SK-N-SH treated with all-trans-retinoic acid at 6 μM for 48 hours (cell line): Measurements from ENCODE around the gene PRRC1.

Source experiments
- ATAC-seq: fragments of 200-7000 bp; cut with Tn5 transposase; 3 replicates; pipeline ENCODE4 v1.9.1; 2020; ENCODE audit warnings: mild to moderate bottlenecking, moderate library complexity
- ARNTL ChIP-seq: fragments of 450-650 bp; formaldehyde crosslinking; IDR thresholded peaks from 2 replicates; pipeline ENCODE4 v1.5.0; 2020; ENCODE audit warnings: low read depth, mild to moderate bottlenecking, moderate library complexity, borderline replicate concordance
- BACH2 ChIP-seq: fragments of 250-450 bp; sonication (Bioruptor Pico); IDR thresholded peaks from 2 replicates; pipeline ENCODE4 v1.9.0; 2021; ENCODE audit warnings: mild to moderate bottlenecking, borderline replicate concordance
- CREB5 ChIP-seq: fragments of 250-450 bp; sonication (Bioruptor Pico); IDR thresholded peaks from 2 replicates; pipeline ENCODE4 v1.5.1; 2020; ENCODE audit warnings: low read depth, mild to moderate bottlenecking, moderate library complexity
- CSDC2 ChIP-seq: fragments of 250-450 bp; sonication (Bioruptor Pico); IDR thresholded peaks from 2 replicates; pipeline ENCODE4 v1.5.0; 2020; ENCODE audit warnings: mild to moderate bottlenecking, moderate library complexity
- ESRRG ChIP-seq: fragments of 250-450 bp; sonication (Bioruptor Pico); IDR thresholded peaks from 2 replicates; pipeline ENCODE4 v1.6.1; 2021; ENCODE audit warnings: mild to moderate bottlenecking
- GLIS3 ChIP-seq: fragments of 250-450 bp; sonication (Bioruptor Pico); IDR thresholded peaks from 2 replicates; pipeline ENCODE4 v1.5.0; 2020; ENCODE audit warnings: mild to moderate bottlenecking, moderate library complexity
- ISL1 ChIP-seq: fragments of 250-450 bp; sonication (Bioruptor Pico); IDR thresholded peaks from 2 replicates; pipeline ENCODE4 v2.1.2; 2022; ENCODE audit warnings: mild to moderate bottlenecking, moderate library complexity
- OSR1 ChIP-seq: fragments of 250-450 bp; sonication (Bioruptor Pico); IDR thresholded peaks from 2 replicates; pipeline ENCODE4 v1.8.0; 2022; ENCODE audit warnings: moderate library complexity, mild to moderate bottlenecking, inconsistent platforms
- PATZ1 ChIP-seq: fragments of 250-450 bp; sonication (Bioruptor Pico); IDR thresholded peaks from 2 replicates; pipeline ENCODE4 v1.8.0; 2020; ENCODE audit warnings: mild to moderate bottlenecking, moderate library complexity, borderline replicate concordance
- POU6F1 ChIP-seq: fragments of 250-450 bp; sonication (Bioruptor Pico); IDR thresholded peaks from 2 replicates; pipeline ENCODE4 v1.8.0; 2021; ENCODE audit warnings: low read depth, mild to moderate bottlenecking, moderate library complexity, borderline replicate concordance
- PPARA ChIP-seq: fragments of 250-450 bp; sonication (Bioruptor Pico); IDR thresholded peaks from 2 replicates; pipeline ENCODE4 v1.5.0; 2020; ENCODE audit warnings: mild to moderate bottlenecking, borderline replicate concordance
- RARB ChIP-seq: fragments of 250-450 bp; sonication (Bioruptor Pico); IDR thresholded peaks from 2 replicates; pipeline ENCODE4 v1.8.0; 2021; ENCODE audit warnings: mild to moderate bottlenecking, moderate library complexity
- SNAI2 ChIP-seq: fragments of 250-450 bp; sonication (Bioruptor Pico); IDR thresholded peaks from 2 replicates; pipeline ENCODE4 v1.5.0; 2020; ENCODE audit warnings: mild to moderate bottlenecking, moderate library complexity
- TCF4 ChIP-seq: fragments of 250-450 bp; sonication (Bioruptor Pico); IDR thresholded peaks from 2 replicates; pipeline ENCODE4 v1.8.0; 2021; ENCODE audit warnings: mild to moderate bottlenecking, moderate library complexity, borderline replicate concordance
- TOX ChIP-seq: fragments of 250-450 bp; sonication (Bioruptor Pico); IDR thresholded peaks from 2 replicates; pipeline ENCODE4 v1.8.0; 2021; ENCODE audit warnings: mild to moderate bottlenecking, moderate library complexity, borderline replicate concordance
- ZC3H10 ChIP-seq: fragments of 250-450 bp; sonication (Bioruptor Pico); IDR thresholded peaks from 2 replicates; pipeline ENCODE4 v1.5.1; 2021; ENCODE audit warnings: mild to moderate bottlenecking, moderate library complexity
- ZFP3 ChIP-seq: fragments of 250-450 bp; sonication (Bioruptor Pico); IDR thresholded peaks from 2 replicates; pipeline ENCODE4 v1.5.0; 2020; ENCODE audit warnings: mild to moderate bottlenecking, moderate library complexity
- ZFP30 ChIP-seq: fragments of 450-650 bp; formaldehyde crosslinking; IDR thresholded peaks from 2 replicates; pipeline ENCODE4 v1.5.0; 2022; ENCODE audit warnings: mild to moderate bottlenecking, moderate library complexity
- ZNF565 ChIP-seq: fragments of 450-650 bp; formaldehyde crosslinking; conservative IDR thresholded peaks from 2 replicates; pipeline ENCODE4 v1.5.0; 2020; ENCODE audit warnings: low read depth, mild to moderate bottlenecking, moderate library complexity
- ZNF70 ChIP-seq: fragments of 450-650 bp; formaldehyde crosslinking; IDR thresholded peaks from 2 replicates; pipeline ENCODE4 v1.5.0; 2020; ENCODE audit warnings: mild to moderate bottlenecking, moderate library complexity
- ZNF8 ChIP-seq: fragments of 450-650 bp; formaldehyde crosslinking; IDR thresholded peaks from 2 replicates; pipeline ENCODE4 v1.5.0; 2020; ENCODE audit warnings: mild to moderate bottlenecking, moderate library complexity
- TF ChIP-seq, protein P1 (sequence below): fragments of 250-450 bp; sonication (Bioruptor Pico); IDR thresholded peaks from 2 replicates; pipeline ENCODE4 v1.5.1; 2021; ENCODE audit warnings: mild to moderate bottlenecking, moderate library complexity

Gene PRRC1

GRCh38 chr5:127505905-127506304 is 11.5 kb upstream of the PRRC1 start:
- no peak for ATAC-seq
- no peak for TF ChIP-seq ZFP30
- no peak for TF ChIP-seq ESRRG (CRISPR knock-in tag)
- no peak for TF ChIP-seq ZC3H10
- no peak for TF ChIP-seq ISL1
- no peak for TF ChIP-seq TOX

DNA sequence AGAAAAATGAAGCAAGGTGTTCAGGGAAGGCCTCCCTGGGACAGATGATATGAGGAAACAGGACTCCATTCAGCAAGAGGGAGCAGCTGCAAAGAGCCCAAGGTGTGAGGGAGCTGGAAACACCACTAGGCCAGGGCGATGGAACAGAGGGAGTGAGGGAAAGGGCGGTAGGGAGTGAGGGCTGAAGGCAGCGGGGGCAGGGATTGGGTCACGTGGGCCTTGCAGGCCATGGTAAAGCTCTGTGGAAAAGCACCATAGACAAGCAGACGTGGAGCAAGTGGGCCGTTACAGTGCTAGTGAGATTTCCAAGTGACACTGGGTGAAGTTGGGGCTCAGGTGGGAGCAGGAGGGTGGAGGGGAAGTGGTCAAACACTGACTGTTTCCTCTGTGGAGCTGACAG is 10.8 kb upstream of the PRRC1 start:
- TF ChIP-seq ESRRG (CRISPR knock-in tag), result no peak
- no peak for TF ChIP-seq CREB5 (CRISPR knock-in tag)
- TF ChIP-seq ARNTL, result no peak
- no peak for TF ChIP-seq PATZ1
- no peak for TF ChIP-seq GLIS3
- no peak for TF ChIP-seq ZNF8
- TF ChIP-seq ZNF70 (CRISPR knock-in tag), result no peak
- TF ChIP-seq ZFP3, result no peak
- no peak for TF ChIP-seq CSDC2 (CRISPR knock-in tag)
- TF ChIP-seq, protein P1, sequence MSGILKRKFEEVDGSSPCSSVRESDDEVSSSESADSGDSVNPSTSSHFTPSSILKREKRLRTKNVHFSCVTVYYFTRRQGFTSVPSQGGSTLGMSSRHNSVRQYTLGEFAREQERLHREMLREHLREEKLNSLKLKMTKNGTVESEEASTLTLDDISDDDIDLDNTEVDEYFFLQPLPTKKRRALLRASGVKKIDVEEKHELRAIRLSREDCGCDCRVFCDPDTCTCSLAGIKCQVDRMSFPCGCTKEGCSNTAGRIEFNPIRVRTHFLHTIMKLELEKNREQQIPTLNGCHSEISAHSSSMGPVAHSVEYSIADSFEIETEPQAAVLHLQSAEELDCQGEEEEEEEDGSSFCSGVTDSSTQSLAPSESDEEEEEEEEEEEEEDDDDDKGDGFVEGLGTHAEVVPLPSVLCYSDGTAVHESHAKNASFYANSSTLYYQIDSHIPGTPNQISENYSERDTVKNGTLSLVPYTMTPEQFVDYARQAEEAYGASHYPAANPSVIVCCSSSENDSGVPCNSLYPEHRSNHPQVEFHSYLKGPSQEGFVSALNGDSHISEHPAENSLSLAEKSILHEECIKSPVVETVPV (CRISPR knock-in tag), result no peak
- no peak for TF ChIP-seq ZFP30
- no peak for TF ChIP-seq ZC3H10
- TF ChIP-seq ZNF565 (CRISPR knock-in tag), result no peak
- ATAC-seq, result no peak

GRCh38 chr5:127508644-127509373 is 8.6 kb upstream of the PRRC1 start:
- TF ChIP-seq GLIS3 (no peak), BACH2 (CRISPR knock-in tag) (no peak), RARB (CRISPR knock-in tag) (no peak), ZNF70 (CRISPR knock-in tag) (no peak), ESRRG (CRISPR knock-in tag) (no peak), OSR1 (CRISPR knock-in tag) (no peak), POU6F1 (CRISPR knock-in tag) (no peak)
- TF ChIP-seq, protein P1 (CRISPR knock-in tag), result no peak

GRCh38 chr5:127513408-127513970 is 4.0 kb upstream of the PRRC1 start:
- ATAC-seq, result no peak
- TF ChIP-seq PATZ1 (no peak), CREB5 (CRISPR knock-in tag) (no peak), ZFP30 (no peak), PPARA (CRISPR knock-in tag) (no peak), CSDC2 (CRISPR knock-in tag) (no peak), SNAI2 (CRISPR knock-in tag) (no peak), TCF4 (CRISPR knock-in tag) (no peak), ZNF70 (CRISPR knock-in tag) (no peak), ZNF8 (no peak), ZFP3 (no peak)
- TF ChIP-seq, protein P1 (CRISPR knock-in tag), result no peak

More at GRCh38 chr5:127508644-127509373, 8.6 kb upstream of the PRRC1 start:
- ATAC-seq, result no peak
